Vagina (tissue), 2 donors: ENCODE results near the gene PCDHGB3. TPM values are rescaled to one million over a fixed set of nuclear protein-coding genes. Genes with fewer than 3 reads are reported as not detected.
A peak's percentile ranks its signal among the peaks of the same experiment; 100 is the strongest.

Experiments
- DNase-seq, 2 donors: peaks; one replicate each; pipeline ENCODE4 v3.0.0-alpha.2; 2017; ENCODE audit errors: extremely low spot score in 2 of 2
- H3K27ac ChIP-seq: fragments of 200-600 bp; sonication (generic); one replicate; pipeline ENCODE4 v1.5.1; 2019
- H3K27me3 ChIP-seq: fragments of 200-600 bp; sonication (generic); one replicate; pipeline ENCODE4 v1.5.1; 2019
- H3K36me3 ChIP-seq, 2 donors: fragments of 200-600 bp; sonication (generic); one replicate each; pipeline ENCODE4 v1.5.1; 2017 to 2019
- H3K4me1 ChIP-seq: fragments of 200-600 bp; sonication (generic); one replicate; pipeline ENCODE4 v1.5.1; 2019
- H3K4me3 ChIP-seq, 2 donors: fragments of 200-600 bp; sonication (generic); 1 replicate in 1 of 2; 2 replicates in 1 of 2; pipeline ENCODE4 v1.5.1; 2016 to 2019
- H3K9me3 ChIP-seq: fragments of 200-600 bp; sonication (generic); one replicate; pipeline ENCODE4 v1.5.1; 2019
- CTCF ChIP-seq, 3 experiments: fragments of 450-650 bp in 2 of 3; fragments of 200-600 bp in 1 of 3; sonication (generic) in 1 of 3; IDR thresholded peaks; one replicate each; pipeline ENCODE4 v1.5.1; 2017 to 2019; ENCODE audit warnings: antibody characterized with exemption in 3 of 3, mild to moderate bottlenecking in 2 of 3, moderate library complexity in 2 of 3
- POLR2A ChIP-seq, 2 donors: fragments of 450-650 bp; IDR thresholded peaks; one replicate each; pipeline ENCODE4 v1.6.1; 2017; ENCODE audit warnings: antibody characterized with exemption in 2 of 2, mild to moderate bottlenecking in 2 of 2, moderate library complexity in 2 of 2
- POLR2AphosphoS5 ChIP-seq, 2 donors: sonication (generic); formaldehyde crosslinking; IDR thresholded peaks; one replicate each; pipeline ENCODE4 v1.9.0; 2017; ENCODE audit warnings: antibody characterized with exemption in 2 of 2, mild to moderate bottlenecking in 2 of 2, low read depth in 1 of 2; ENCODE audit not compliant: insufficient read depth in 1 of 2
- intact Hi-C: fragments of 100-400 bp; cut with DNase I; formaldehyde crosslinking; loops from one replicate; pipeline ENCODE4 v1.15.1; 2023
- total RNA-seq: library from RNA; depleted of rRNA; stranded (reverse); fragments of >200 nt; gene quantifications from one replicate; pipeline ENCODE4 v1.2.3, GENCODE V29; 2016

PCDHGB3 gene
- total RNA-seq, 1 donor from 2014 or later = 5.4 TPM

DNA sequence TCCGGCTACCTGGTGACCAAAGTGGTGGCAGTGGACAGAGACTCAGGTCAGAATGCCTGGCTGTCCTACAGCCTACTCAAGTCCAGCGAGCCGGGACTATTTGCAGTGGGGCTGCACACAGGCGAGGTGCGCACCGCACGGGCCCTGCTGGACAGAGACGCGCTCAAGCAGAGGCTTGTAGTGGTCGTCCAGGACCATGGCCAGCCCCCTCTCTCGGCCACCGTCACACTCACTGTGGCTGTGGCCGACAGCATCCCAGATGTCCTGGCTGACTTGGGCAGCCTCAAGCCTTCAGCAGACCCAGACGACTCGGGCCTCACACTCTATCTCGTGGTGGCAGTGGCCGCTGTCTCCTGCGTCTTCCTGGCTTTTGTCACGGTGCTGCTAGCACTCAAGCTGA lies 13.1 kb upstream of the PCDHGB3 start:
- Histone ChIP-seq H3K9me3 (peaks cover 52% of the 10 kb centered on the region), H3K4me3 (no peak overlapping the region), H3K4me1 (no peaks in the 10 kb centered on the region), H3K27ac (no peak overlapping the region), H3K27me3 (no peaks in the 10 kb centered on the region), H3K36me3 (no peaks in the 10 kb centered on the region)
- intact Hi-C loops = no loop called here
- DNase-seq = no peak
- TF ChIP-seq POLR2AphosphoS5 (IDR thresholded peaks at IDR 0.05; ENCODE audit: insufficient read depth in 1 of 2, low read depth in 1 of 2) (no peak), CTCF (IDR thresholded peaks at IDR 0.05) (no peak), POLR2A (IDR thresholded peaks at IDR 0.05) (no peak)

DNA sequence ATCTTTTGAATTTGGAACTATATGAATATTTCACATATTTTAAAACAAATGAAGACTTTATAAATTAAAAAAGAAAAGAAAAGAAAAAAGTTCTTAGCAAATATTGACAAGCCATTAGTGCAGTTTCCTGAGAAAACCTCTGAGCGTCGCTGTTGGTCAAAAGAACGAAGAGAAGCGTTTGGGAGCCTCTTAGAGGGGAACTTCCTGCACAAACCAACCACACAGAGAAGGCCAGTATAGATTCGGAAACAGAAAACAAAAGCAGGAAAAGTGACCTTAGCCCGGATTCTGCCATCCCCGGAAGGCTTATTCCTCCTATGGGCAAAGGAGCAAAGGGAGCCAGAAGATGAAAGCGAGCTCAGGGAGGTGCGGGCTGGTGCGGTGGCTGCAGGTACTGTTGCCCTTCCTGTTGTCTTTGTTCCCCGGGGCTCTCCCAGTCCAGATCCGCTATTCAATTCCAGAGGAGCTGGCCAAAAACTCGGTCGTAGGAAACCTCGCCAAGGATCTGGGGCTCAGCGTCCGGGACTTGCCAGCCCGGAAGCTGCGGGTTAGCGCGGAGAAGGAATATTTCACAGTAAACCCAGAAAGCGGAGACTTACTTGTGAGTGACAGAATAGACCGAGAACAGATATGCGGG lies 10.1 kb upstream of the PCDHGB3 start, which contains the start of gene PCDHGB2:
Gene PCDHGB2 (plus strand): TSS at position 205 of the 637 bp plus-strand sequence. CDS start 142 bp downstream, at position 347.
- Histone ChIP-seq H3K4me1 (no peaks in the 10 kb centered on the region), H3K4me3 (peak within 1 kb of the TSS in 1 of 2 donors; percentile 11), H3K27ac (no peak within 1 kb of the TSS), H3K36me3 (no peaks in the 10 kb centered on the region), H3K27me3 (no peaks in the 10 kb centered on the region), H3K9me3 (peaks cover 67% of the 10 kb centered on the region)
- DNase-seq = no peak
- TF ChIP-seq POLR2A (IDR thresholded peaks at IDR 0.05) (no peak), POLR2AphosphoS5 (IDR thresholded peaks at IDR 0.05; ENCODE audit: insufficient read depth in 1 of 2, low read depth in 1 of 2) (no peak), CTCF (IDR thresholded peaks at IDR 0.05) (no peak)
- intact Hi-C loops = no loop called here

GRCh38 chr5:141360685-141361084 lies 9.4 kb upstream of the PCDHGB3 start:
- no peak for DNase-seq
- no peaks in the 10 kb centered on the region for H3K4me1 ChIP-seq
- H3K27ac ChIP-seq = no peak overlapping the region
- H3K9me3 ChIP-seq = peaks cover 67% of the 10 kb centered on the region
- no peaks in the 10 kb centered on the region for H3K36me3 ChIP-seq
- TF ChIP-seq CTCF (IDR thresholded peaks at IDR 0.05) = no peak
- no peak for TF ChIP-seq POLR2A (IDR thresholded peaks at IDR 0.05)
- no peak for TF ChIP-seq POLR2AphosphoS5 (IDR thresholded peaks at IDR 0.05; ENCODE audit: insufficient read depth in 1 of 2, low read depth in 1 of 2)
- intact Hi-C loops = no loop called here
- no peaks in the 10 kb centered on the region for H3K27me3 ChIP-seq
- no peak overlapping the region for H3K4me3 ChIP-seq

DNA sequence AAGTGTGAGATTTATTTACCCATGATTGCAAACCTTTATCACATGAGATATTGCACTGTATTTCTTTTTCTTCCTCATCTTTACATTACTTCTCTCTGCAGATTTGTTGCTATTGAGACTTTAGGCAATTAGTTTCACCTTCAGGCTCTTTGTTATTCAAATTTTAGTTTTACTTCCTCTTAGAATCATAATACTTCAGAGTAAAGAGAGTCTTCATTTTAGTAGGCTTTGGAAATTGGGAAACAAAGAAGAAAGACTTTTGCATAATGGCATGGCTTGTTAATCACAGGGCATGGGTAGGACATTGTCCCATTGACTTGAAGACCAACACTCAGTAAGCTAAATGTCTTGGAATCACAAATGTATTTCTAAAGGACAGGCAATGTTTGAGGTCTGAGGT lies 7.3 kb upstream of the PCDHGB3 start:
- no peak for DNase-seq
- no peak for TF ChIP-seq CTCF (IDR thresholded peaks at IDR 0.05)
- TF ChIP-seq POLR2AphosphoS5 (IDR thresholded peaks at IDR 0.05; ENCODE audit: insufficient read depth in 1 of 2, low read depth in 1 of 2) = no peak
- no peak for TF ChIP-seq POLR2A (IDR thresholded peaks at IDR 0.05)
- no peaks in the 10 kb centered on the region for H3K4me1 ChIP-seq
- no peaks in the 10 kb centered on the region for H3K36me3 ChIP-seq
- no peak overlapping the region for H3K4me3 ChIP-seq
- intact Hi-C loops = no loop called here
- peaks cover 68% of the 10 kb centered on the region for H3K9me3 ChIP-seq
- H3K27me3 ChIP-seq = no peaks in the 10 kb centered on the region
- H3K27ac ChIP-seq = no peak overlapping the region

DNA sequence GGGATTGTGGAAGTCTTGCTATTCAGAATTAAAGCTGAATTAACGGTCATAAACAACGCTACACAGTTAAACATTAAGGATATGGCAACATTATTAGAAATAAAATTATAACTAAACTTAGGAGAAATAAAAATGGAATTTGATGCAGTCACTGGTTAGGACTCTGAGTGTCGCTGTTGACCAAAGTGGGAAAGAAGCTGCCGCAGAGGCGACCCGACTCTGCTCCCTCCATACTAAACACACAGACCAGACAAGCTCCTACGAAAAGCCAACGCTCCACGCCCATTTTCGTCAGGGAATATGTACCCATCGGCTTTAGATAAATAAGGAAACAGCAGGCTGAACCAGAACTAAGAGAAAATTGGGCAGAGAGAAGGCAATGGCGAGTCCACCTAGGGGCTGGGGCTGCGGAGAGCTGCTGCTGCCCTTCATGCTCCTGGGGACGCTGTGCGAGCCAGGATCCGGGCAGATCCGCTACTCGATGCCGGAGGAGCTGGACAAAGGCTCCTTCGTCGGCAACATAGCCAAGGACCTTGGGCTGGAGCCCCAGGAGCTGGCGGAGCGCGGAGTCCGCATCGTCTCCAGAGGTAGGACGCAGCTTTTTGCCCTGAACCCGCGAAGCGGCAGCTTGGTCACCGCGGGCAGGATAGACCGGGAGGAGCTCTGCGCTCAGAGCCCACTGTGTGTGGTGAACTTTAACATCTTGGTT lies 5.9 kb upstream of the PCDHGB3 start, which contains the start of gene PCDHGA5:
Gene PCDHGA5 (plus strand): TSS at position 211 of the 709 bp plus-strand sequence. CDS start 169 bp downstream, at position 380.
- DNase-seq = no peak
- no peaks in the 10 kb centered on the region for H3K4me1 ChIP-seq
- peak within 1 kb of the TSS in 1 of 2 donors; percentile 1 for H3K4me3 ChIP-seq
- no peaks in the 10 kb centered on the region for H3K36me3 ChIP-seq
- TF ChIP-seq POLR2A (IDR thresholded peaks at IDR 0.05) (no peak), POLR2AphosphoS5 (IDR thresholded peaks at IDR 0.05; ENCODE audit: insufficient read depth in 1 of 2, low read depth in 1 of 2) (no peak), CTCF (IDR thresholded peaks at IDR 0.05) (no peak)
- peaks cover 68% of the 10 kb centered on the region for H3K9me3 ChIP-seq
- H3K27ac ChIP-seq = no peak within 1 kb of the TSS
- intact Hi-C loops = no loop called here
- H3K27me3 ChIP-seq = no peaks in the 10 kb centered on the region
